DMS53 treated with DMSO at 0.1 percent for 48 hours (cell line): ENCODE data around the gene TBPL1.
"Not testable (repeated sequence)": the region's sequence is repeated elsewhere in the genome, so short reads cannot be mapped to it uniquely, and the experiment has no call there.

Source experiments
- DNase-seq: peaks from one replicate; lab custom pipeline; 2025; ENCODE audit not compliant: unreplicated experiment; lab: John Stamatoyannopoulos, UW

The TBPL1 gene

DNA sequence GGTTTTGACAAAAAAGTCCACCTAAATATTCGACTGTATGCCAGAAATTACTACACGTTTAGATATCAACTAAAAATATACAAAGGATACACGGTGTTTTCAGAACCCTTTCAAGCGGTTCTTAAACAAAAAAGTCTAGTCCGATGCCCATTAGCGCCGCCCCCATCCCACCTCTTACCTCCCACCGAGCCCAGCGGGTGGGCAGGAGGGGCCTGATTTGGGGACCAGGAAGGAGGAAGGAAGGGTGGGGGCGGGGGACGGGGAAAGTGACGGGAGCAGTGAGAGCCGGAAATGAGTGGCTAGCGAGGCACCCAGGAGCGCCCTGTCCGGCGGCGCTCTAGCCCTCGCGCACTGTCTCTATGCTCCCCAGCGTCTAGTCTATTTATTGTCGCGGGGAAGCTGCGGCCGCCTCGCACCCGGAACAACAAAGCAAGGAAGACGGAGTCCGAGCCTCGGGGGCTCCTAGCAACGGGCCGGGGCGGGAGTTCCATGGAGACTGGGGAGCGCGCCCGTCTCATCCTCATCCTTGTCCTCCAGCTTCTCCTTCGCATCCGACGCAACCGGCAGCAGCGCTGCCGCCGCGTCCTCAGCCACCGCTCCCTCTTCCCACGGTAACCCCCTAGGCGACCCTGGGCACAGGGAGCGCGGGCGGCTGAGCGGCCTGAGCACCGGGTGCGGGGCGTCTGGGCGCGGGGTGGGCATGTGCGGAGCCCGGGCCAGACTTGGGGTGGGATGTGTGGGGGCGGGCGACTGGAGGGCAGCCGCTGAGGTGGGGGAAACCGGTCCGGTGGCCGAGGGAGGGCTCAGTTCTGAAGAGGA, at the start of gene TBPL1:
TSS of gene TBPL1 (plus strand) at position 410 of the 819 bp plus-strand sequence. CDS start 26,902 bp downstream, outside the sequence.
- DNase-seq, result peak; percentile 73

DNA sequence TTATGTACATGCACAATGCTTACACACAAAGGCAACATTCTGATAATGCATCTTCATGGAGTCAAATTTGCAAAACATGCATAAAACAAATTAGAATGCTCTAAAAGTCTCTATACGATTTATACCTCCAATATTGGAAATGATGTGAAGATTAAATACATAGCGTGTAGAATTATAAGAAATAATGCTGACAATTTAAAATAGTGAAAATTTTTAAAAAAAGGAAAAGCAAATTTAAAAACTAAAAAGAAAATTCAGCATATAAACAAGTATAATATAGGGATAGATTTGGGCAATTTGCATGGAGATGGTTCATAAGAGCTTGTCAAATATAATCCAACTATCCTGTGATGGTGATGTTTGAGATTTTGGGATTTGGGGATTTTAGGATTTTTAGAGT, 49.2 kb upstream of the TBPL1 start:
- DNase-seq, result no peak

DNA sequence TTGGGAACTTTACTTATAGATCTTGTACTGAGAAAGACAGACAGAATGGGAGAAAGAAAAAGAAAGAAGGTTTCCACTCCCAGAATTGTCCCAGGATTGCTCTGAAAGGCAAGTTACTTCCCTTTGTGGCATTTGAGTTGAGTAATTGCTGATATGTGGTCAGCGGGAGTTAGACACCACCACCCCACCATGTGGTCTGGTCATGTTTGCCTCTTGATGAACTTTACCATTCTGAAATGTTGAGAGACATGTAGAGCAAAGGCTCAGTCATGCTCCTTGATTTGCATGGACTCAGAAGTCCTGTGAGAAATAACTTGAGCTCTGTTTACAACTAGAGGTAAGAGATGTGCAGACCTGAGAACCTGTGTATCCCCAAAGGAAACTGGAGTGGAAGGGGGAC, 47.0 kb upstream of the TBPL1 start:
- no peak for DNase-seq

DNA sequence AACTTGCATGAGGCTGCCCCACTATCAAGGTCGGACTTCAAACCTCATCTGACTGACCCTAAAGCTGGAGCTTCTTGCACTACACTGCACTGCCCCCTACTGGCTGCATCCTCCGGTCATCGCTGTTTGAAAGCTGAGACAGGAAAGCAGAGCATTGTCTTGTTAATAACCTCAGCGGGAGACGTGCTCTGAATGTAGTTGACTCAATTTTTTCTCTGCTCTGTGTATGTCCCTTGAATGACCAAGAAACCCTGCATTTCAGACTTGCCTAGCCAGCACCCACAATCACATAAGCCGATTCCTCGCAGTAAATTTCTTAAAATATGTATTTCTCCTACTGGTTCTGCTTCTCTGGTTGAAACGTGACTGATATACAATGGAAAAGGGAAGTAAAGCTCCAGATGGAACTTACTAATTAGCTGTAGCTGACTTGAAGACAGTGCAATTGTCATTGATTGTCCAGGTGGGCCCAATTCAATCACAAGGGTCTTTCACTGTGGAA, 36.3 kb upstream of the TBPL1 start:
- DNase-seq, result peak; percentile 75

DNA sequence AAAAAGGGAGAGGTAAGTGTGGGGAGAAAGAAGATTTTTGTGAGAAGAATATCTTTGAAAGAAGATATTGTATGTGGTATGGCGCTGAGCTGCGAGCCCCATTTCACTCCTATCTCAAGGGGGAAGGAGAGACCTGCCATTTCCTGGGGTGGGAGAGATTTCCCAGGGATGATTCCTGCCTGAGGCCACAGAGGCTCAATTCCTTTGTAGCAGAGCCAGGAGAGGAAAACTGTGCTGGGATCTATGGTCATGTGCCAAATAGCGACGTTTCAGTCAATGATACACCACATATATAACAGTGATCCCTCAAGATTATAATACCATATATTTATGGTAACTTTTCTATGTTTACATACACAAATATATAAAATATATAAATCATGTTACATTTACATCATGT, 35.2 kb upstream of the TBPL1 start:
- DNase-seq, result no peak

DNA sequence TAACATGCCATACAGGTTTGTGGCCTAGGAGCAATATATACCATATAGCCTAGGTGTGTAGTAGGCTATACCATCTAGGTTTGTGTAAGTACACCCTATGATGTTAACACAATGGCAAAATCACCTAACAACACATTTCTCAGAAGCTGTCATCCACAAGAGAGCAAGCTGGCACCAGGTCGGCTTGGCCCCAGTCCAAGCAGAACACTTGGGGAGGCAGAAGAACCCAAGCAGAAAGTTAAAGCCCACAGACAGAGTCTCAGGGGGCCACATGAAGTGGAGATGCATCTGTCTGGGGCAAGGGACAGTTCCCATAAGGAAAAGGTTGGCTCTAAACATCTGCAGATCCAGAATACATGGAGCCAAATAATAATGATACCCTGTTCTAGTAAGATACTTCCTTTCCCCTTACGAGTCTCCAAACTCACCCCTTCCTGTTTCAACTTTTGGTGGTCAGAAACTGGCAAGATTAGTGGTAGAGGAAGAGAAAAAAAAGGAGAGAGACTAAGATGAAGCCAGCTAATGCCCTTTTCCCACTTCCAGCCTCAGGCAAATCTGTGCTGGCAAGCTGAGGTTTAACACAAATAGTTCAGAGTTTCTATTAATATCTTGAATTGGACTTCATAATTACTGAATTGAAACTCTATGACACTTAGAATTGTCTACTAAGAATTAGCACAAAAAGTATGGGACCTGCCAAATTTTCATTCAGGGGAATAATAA, 34.7 kb upstream of the TBPL1 start:
- DNase-seq, result no peak

DNA sequence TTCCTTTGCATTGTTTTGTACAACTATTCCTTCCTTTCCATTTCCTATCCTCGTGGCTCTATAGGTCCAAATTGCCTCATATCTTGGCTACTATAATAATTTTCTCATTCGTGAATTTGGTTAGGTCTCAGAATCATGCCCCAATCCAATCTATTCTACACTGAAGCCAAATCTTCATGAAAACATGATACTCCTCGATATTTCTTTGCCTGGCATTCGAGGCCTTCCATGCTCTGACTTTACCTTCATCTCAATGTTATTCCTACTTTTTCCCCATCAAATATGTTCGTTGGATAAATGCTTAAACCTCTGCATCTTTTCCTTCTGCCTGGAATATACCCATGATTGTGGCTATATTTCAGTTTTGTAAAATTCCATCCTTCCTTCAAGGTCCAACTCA, 33.7 kb upstream of the TBPL1 start:
- DNase-seq, result no peak

DNA sequence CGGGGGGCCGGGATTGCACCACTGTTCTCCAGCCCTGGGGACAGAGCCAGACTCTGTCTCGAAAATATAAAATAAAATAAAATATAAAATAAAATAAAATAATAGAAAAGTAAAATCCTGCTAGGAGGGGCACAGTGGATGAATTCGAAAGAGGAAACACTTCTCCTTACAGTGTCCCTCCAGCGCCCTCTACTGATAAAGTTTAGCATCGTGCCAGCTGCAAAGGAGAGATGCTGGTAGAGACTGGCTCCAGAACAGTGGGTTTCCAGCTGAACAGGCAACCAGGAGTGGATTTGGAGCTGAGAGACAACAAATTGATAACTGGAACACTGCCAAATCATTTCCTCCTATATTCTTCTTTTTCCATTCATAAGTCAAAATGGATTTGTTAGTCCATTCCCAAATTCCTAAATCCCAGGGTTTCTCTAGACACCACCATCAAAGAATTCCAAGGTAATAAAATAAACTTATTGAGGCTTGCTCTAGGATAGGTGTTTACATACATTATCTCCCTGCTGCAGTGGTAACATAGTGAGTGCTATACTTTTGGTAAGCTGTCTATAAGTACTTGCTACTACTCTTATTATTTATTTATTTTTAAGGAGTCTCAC, 31.7 kb upstream of the TBPL1 start:
- DNase-seq, result peak; percentile 46

DNA sequence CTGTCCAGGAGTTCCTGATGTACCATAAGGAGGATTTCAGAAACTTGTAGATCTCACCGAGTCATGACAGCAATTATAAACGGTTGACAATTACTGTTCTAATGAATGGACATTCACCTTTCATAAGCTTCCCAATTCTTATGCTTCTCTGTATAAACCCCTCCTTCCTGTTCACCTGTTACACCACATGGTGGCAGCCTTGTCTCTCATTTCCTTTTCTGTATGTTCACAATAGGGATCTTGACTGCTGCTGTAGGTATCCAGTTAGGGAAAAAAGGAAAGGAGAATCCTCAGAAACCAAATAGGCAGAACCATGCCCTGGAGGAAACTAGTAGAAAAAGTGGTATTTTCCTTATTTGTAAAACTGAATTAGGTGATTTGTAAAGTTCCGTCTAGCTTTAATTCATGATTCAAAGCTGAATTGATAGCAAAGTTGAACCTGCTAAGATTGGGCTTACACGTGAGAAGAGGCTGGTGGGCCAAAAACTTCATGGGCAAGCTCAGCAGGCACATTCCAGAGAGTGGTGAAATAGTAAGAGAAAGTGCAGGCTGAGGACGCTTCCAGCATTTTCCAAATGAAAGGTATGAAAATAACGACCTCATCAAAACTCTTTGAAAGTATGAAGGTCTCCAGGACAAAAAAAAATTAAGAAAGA, 29.0 kb upstream of the TBPL1 start:
- peak; percentile 40 for DNase-seq

DNA sequence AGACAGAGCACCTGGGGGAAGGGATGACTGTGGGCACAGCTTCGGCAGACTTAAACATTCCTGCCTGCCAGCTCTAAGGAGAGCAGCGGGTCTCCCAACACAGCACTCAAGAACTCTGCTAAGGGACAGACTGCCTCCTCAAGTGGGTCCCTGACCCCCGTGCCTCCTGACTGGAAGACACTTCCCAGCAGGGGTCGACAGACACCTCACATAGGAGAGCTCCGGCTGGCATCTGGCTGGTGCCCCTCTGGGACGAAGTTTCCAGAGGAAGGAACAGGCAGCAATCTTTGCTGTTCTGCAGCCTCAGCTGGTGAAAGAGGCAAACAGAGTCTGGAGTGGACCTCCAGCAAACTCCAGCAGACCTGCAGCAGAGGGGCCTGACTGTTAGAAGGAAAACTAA, 21.8 kb upstream of the TBPL1 start:
- not testable (repeated sequence) for DNase-seq

DNA sequence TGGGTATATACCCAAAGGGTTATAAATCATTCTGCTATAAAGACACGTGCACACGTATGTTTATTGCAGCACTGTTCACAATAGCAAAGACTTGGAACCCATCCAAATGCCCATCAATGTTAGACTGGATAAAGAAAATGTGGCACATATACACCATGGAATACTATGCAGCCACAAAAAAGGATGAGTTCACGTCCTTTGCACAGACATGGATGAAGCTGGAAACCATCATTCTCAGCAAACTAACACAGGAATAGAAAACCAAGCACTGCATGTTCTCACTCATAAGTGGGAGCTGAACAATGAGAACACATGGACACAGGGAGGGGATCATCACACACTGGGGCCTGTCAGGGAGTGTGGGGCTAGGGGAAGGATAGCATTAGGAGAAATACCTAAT, 16.7 kb upstream of the TBPL1 start:
- DNase-seq, result not testable (repeated sequence)

DNA sequence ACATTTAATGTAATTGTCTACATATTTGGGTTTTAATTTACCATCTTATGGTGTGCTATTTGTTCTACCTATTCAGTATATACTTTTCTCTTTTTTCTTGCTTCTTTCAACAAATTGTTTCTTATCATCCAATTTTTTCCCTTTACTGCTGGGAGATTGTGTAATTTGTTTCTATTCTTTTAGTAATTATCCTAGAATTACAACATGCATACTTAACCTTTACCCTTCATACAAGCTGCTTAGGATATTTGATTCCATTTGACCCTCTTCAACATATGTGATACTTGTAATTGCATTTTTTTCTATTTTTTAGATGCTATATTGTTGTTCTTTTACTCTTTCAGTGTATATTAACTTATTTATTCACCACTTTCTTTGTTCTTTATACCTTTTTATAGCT, 15.1 kb upstream of the TBPL1 start:
- no peak for DNase-seq

DNA sequence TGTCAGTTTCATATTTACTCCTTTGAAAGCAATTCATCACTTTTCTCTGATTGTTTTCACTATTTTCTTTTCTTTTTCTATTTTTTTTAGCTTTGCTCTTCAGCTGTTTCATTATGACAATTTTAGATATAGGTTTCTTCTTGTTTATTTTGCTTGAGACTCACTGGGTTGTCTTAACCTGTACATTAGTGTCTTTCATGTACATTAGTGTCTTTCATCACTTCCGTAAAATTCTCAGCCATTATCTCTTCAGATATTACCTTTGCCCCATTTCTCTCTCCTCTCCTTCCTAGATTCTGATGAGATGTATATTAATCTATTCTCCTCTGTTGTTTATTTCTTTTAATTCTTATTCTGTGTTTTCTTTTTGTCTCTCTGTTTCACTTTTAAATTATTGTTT, 14.5 kb upstream of the TBPL1 start:
- no peak for DNase-seq

DNA sequence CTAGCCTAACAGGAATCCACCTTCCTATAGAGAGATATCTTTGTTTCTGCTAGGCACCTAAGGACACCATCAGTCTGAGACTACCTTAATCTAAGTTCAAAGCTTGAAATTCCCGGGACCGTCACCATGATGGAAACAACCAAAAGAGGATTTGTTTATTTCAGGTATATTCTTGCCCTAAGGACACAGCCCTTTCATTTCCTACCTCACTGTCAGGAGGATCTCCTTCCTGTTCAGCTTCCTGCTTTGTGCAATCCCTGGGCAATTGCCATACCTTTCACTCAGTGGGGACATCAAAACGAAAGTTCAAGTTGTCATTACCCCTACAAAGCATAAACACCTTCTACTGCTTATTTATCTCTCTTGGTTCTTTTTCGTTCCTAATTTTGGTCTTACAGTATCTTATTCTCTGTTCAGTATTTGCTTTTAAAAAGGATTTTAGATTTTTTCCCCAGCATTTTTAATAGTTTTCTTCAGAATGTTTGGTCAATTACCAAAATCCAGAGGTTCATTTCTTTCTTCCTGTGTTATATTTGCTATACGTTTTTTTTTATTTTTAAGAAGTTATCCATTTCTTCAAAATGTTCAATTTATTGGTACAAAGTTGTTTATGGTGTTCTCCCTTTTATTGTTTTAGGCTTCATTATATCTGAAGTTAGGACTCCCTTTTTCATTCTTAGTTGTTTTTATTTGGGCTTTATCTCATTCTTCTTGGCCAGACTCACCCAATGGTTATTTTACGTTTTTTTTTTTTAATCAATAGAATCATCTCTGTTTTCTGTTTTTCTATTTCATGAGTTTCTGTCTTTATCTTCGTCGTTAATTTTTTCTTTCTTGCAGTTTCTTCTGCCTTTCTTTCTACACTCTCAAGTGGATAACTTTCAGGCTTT, 13.0 kb upstream of the TBPL1 start:
- DNase-seq, result no peak

DNA sequence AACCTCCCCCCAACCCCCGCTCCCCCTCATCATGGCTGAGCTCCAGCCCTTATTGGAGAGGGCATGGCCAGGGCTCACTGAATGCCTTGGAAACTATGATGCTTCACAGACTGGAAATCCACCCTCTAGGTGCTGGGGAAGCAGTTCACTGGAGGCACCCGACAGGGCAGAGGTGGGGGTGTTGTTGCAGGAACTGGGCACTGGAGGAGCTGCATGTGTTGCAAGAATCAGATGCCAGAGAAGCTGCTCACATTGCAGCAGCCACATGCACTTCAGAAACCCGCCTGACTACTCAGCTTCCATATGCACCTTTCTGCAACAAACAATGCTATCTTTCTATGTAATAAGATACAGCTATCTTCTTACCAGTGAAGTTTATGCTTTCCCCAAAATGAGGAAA, 7.9 kb upstream of the TBPL1 start:
- no peak for DNase-seq

DNA sequence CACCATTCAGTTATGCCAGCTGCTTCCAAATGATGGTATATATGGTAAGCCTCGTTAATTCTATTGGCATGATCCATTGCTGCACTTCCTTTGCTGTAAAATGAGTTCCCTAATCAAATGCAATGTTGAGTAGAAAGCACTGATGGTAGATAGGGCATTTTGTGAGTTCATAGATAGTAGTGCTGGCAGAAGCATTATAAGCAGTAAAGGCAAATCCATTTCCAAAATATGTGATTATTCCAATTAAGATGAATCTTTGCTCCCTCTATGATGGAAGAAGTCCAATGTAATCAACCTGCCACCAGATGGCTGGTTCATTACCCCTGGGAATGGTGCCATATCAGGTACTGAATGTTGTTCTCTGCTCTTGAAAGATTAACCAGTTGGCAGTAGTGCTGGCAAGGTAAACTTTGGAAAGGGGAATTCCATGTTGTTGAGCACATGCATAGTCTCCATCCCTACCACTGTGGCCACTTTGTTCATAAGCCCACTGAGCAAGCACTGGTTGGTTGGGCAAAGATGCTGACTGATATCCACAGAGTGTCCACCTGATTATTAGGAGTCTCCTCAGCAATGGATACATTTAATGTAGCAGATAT, 5.6 kb upstream of the TBPL1 start:
- DNase-seq, result no peak

DNA sequence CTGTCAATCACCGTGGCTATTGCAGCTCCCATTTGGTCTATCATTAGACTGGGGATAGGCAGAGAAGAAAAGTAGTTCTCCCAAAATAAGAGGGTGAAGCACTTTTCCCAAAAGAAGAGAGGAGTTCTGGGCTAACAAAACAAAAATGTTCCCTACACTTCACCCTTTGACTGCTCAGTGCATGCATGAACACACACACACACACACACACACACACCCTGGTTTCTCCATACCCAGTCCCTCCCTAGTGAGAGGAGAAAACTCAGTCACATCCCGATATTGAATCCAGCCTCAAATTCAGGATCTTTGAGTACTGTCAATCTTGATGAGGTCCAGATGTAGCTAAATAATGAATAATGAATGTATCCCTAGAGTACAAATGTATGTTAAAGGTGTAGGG, 4.6 kb upstream of the TBPL1 start:
- no peak for DNase-seq

DNA sequence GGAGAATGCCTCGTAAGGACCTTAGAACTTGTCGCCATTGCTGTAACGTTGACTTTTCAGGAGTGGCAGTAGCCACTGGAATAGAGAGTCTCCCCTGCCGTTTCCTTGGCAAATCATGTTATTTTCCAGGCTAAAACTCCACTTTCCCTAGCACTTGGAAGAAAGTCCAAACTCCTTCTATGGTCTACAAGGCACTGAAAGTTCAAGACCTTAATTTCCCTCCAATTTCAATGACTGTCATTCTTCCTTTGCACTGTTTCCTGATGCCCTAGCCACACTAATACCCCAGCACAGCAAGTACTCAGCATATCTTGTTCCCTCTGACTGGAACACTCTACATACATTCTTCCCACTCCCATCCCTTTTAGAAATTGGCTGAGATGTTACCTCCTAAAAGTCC, 1.8 kb upstream of the TBPL1 start:
- no peak for DNase-seq

DNA sequence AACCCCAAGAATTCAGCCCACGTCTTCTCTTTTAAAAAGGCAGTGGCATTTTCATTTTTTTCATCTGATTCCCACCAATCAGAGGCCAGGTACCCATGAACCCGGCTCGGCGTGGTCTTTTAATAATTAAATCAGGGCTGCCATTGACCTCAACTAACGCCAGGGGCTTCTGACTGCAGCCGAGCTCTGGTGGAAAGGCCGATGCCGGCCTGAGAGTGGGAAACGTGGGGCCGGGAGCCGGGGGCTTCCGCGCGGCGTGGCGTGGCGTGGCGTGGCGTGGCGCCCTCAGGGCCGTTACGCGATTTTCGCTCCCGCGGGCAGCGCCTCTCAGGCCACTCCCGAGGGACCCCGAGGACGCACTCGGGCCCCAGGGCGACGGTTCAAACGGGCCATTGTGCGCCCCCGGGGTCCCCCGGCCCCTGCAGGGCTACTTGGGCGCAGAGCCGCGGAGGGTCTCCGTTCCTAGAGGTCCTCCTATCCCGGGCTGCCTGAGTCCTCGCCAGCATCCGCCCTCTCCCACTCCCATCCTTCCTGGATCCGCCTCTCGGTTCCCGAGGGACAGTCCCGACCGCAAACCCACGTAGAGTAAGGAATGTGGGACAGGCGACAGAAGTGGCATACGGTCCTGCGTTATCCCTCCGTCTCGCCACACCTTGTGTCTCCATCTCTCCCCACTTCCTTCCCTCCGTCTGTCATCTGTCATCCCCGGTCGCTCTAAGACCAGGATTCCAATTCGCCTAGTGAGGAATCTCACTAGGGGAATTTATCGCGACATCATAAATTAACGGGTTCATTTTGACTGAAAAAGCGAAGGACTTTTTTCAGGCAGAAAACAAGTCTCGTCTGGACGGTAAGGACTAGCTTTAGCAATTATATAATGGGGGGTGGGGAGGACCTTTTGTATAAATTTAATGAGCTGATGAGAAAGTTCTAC, 876 bp upstream of the TBPL1 start:
- DNase-seq, result peak; percentile 27
